Ascending aorta (tissue), 2 donors: Measurements from ENCODE around the gene RRP8. TPM values are rescaled to one million over a fixed set of nuclear protein-coding genes. Genes with fewer than 3 reads are reported as not detected.

Experiments
- DNase-seq, 2 donors: peaks; one replicate each; pipeline ENCODE4 v3.0.0-alpha.2; 2019; ENCODE audit warnings: low spot score in 2 of 2
- H3K27ac ChIP-seq, 2 donors: fragments of 200-600 bp; sonication (generic); one replicate each; pipeline ENCODE4 v1.5.1; 2016 to 2017; ENCODE audit warnings: mild to moderate bottlenecking in 1 of 2
- H3K27me3 ChIP-seq: fragments of 200-600 bp; sonication (generic); one replicate; pipeline ENCODE4 v1.5.1; 2017
- H3K36me3 ChIP-seq, 2 donors: fragments of 200-600 bp; sonication (generic); one replicate each; pipeline ENCODE4 v1.5.1; 2016
- H3K4me1 ChIP-seq, 2 donors: fragments of 200-600 bp; sonication (generic); one replicate each; pipeline ENCODE4 v1.5.1; 2016 to 2017; ENCODE audit warnings: mild to moderate bottlenecking in 1 of 2
- H3K4me3 ChIP-seq, 2 donors: fragments of 200-600 bp; sonication (generic); one replicate each; pipeline ENCODE4 v1.5.1; 2016 to 2017; ENCODE audit warnings: mild to moderate bottlenecking in 1 of 2
- H3K9me3 ChIP-seq, 2 donors: fragments of 200-600 bp; sonication (generic); one replicate each; pipeline ENCODE4 v1.5.1; 2016
- intact Hi-C: fragments of 100-400 bp; cut with DNase I; formaldehyde crosslinking; loops from one replicate; pipeline ENCODE4 v1.15.1; 2023
- total RNA-seq: library from RNA; depleted of rRNA; stranded (reverse); fragments of >200 nt; gene quantifications from one replicate; pipeline ENCODE4 v1.1.0, GENCODE V29; 2016
- TF ChIP-seq, protein P1 (sequence below), 3 experiments: fragments of 200-600 bp in 2 of 3; fragments of 450-650 bp in 1 of 3; sonication (generic) in 2 of 3; IDR thresholded peaks; one replicate each; pipeline ENCODE4 v1.5.1; 2016 to 2019; ENCODE audit warnings: antibody characterized with exemption in 3 of 3, mild to moderate bottlenecking in 1 of 3, moderate library complexity in 1 of 3

The RRP8 gene
- total RNA-seq, 1 donor from 2014 or later = 9.2 TPM

DNA sequence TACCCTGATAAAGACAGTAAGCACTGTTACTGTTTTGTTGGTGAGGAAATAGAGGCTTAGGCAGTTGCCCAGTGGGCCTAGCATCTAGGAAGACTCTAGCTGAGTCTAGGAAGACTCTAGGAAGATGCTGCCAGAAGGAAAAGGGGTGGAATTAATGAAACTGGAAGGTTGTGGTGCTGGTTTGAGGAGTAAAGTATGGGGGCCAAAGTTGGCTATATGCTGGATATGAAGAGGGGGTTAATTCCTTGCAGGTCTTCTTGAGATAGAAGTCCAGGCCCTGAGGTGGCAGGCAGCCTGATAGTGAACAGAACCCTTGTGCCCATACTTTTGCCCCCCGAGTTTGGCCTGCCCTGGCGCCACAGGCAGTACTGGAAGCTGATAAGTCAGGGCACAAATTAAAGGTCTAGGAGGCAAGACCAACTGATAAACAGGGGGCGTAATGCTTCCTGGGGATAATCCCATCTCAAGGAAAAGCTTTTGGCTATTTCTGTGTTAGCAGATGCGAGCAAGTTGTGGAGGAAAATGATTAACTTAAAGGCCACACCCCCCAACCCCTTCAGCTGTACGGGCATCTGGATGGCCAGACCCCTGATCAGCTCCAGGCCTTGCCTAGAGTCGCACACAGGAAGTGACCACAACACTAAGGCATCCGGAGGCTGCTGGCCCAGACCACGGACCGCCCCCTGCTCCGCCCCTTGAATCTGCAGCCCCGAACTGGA is 3.2 kb upstream of the RRP8 start:
- no peaks in the 10 kb centered on the region for H3K27me3 ChIP-seq
- peak; percentile 83 to 98 for DNase-seq
- intact Hi-C loops = loop anchor here (2.0 to 10.0 kb wide), 2 partner anchors 132 to 1378 kb away; partner anchors contain the start of gene EIF3F
- TF ChIP-seq, protein P1, sequence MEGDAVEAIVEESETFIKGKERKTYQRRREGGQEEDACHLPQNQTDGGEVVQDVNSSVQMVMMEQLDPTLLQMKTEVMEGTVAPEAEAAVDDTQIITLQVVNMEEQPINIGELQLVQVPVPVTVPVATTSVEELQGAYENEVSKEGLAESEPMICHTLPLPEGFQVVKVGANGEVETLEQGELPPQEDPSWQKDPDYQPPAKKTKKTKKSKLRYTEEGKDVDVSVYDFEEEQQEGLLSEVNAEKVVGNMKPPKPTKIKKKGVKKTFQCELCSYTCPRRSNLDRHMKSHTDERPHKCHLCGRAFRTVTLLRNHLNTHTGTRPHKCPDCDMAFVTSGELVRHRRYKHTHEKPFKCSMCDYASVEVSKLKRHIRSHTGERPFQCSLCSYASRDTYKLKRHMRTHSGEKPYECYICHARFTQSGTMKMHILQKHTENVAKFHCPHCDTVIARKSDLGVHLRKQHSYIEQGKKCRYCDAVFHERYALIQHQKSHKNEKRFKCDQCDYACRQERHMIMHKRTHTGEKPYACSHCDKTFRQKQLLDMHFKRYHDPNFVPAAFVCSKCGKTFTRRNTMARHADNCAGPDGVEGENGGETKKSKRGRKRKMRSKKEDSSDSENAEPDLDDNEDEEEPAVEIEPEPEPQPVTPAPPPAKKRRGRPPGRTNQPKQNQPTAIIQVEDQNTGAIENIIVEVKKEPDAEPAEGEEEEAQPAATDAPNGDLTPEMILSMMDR (IDR thresholded peaks at IDR 0.05) = no peak
- H3K4me3 ChIP-seq = peak overlapping the region; percentile 64 to 92
- peak overlapping the region; percentile 95 to 97 for H3K27ac ChIP-seq
- no peaks in the 10 kb centered on the region for H3K9me3 ChIP-seq
- H3K36me3 ChIP-seq = peaks cover 34 to 39% of the 10 kb centered on the region in 2 donors
- peaks cover 30 to 50% of the 10 kb centered on the region in 2 donors for H3K4me1 ChIP-seq

DNA sequence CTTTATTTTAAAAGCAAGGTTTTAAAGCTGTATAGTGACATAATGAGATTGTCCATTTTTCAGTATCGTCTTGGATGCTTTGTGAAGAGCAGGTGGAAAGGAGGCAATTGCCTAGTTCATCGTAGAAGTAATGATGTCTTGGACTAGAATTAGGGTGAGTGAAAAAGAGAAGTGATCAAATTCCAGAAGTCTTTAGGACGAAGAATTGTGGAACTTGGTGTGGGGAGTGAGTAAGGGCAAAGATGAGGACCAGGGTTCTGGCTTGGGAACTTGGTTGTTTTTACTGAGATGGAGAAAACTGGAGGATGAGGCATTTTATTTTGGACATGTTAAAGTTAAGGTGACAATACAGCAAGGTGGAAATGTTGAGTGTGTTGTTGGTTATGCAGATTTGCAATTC is 1.4 kb upstream of the RRP8 start:
- Histone ChIP-seq H3K27ac (peak overlapping the region; percentile 95 to 97), H3K4me1 (peaks cover 30 to 42% of the 10 kb centered on the region in 2 donors), H3K27me3 (no peaks in the 10 kb centered on the region), H3K36me3 (peaks cover 35 to 37% of the 10 kb centered on the region in 2 donors), H3K9me3 (no peaks in the 10 kb centered on the region), H3K4me3 (peak overlapping the region; percentile 64 to 92)
- TF ChIP-seq, protein P1 (IDR thresholded peaks at IDR 0.05) = no peak
- no peak for DNase-seq
- intact Hi-C loops = loop anchor here (5.0 to 10.0 kb wide), 2 partner anchors 212 to 1380 kb away; partner anchors contain the start of genes EIF3F and SMPD1

DNA sequence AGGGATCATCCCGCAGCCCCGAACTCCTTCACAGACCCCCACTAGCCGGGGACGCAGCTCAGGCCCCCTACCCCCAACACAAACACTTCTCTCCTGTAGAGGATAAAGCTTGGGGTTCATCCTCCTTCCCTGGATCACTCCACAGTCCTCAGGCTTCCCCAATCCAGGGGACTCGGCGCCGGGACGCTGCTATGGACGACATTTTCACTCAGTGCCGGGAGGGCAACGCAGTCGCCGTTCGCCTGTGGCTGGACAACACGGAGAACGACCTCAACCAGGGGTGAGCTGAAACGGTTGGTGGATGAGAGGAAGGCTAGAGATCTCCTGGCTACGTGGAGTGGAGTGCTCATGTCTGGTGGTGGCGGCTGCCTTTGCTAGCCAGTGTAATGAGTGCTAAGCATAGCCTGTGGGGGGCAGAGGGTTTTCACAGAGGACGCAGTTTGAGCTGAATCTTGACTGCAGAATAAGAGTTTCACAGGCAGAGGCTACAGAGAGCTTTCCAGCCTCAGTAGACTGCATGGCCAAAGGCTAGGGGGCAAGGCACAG is 738 bp upstream of the RRP8 start:
- peak overlapping the region; percentile 64 to 92 for H3K4me3 ChIP-seq
- H3K4me1 ChIP-seq = peaks cover 30 to 40% of the 10 kb centered on the region in 2 donors
- peak overlapping the region; percentile 95 to 97 for H3K27ac ChIP-seq
- peak in 1 of 2 donors; percentile 77 for DNase-seq
- TF ChIP-seq, protein P1 (IDR thresholded peaks at IDR 0.05) = no peak
- H3K27me3 ChIP-seq = no peaks in the 10 kb centered on the region
- no peaks in the 10 kb centered on the region for H3K9me3 ChIP-seq
- H3K36me3 ChIP-seq = peaks cover 35 to 37% of the 10 kb centered on the region in 2 donors
- intact Hi-C loops = loop anchor here (5.0 to 10.0 kb wide), 2 partner anchors 212 to 1381 kb away; partner anchors contain the start of genes EIF3F and SMPD1

DNA sequence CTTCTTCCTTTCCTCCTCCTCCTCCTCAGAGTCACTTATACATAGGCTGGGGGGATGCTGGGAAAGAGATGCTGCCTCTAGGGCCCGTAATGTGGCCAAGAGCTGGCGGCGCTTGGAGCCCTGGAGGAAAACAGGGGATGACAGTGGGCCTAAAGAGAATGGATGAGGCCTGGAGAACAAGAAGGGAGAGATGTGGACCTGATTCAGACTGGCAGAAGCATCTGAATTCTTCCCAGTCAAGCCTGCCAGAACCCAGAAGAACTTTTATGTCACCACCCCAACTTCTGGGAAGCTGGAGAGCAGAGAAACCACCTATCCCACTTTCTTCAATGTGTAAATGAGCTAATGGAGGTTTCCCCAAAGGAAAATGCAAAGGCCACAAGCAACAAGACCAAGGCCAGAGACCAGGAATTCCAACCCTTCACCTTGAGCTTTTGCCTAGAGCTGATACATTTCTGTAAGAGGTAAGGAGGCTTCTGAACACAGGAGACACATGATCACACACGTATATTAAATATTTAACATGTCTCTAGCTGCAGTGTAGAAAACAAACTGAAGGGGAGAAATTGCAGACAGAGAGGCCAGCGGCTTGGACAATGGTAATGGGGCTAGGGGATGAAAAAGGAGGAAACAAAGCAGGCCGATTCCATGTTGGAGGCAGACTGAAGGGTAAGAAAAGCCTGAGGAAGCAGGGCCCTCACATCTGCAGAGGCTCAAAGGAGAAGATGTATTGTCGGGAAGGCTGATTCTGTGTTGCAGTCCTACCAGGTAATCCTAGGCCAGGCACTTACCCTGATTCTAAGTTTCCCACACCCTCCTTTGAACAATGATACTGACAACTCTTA is 1.1 kb downstream of the RRP8 start:
- Histone ChIP-seq H3K27ac (peak overlapping the region in 1 of 2 donors; percentile 95), H3K36me3 (peaks cover 26 to 32% of the 10 kb centered on the region in 2 donors), H3K27me3 (no peaks in the 10 kb centered on the region), H3K4me3 (peak overlapping the region; percentile 64 to 92), H3K4me1 (peaks cover 15 to 23% of the 10 kb centered on the region in 2 donors), H3K9me3 (no peaks in the 10 kb centered on the region)
- TF ChIP-seq, protein P1 (IDR thresholded peaks at IDR 0.05) = no peak
- intact Hi-C loops = loop anchor here (2.0 to 10.0 kb wide), 3 partner anchors 72 to 1382 kb away; partner anchors contain the start of genes EIF3F and SMPD1
- no peak for DNase-seq

DNA sequence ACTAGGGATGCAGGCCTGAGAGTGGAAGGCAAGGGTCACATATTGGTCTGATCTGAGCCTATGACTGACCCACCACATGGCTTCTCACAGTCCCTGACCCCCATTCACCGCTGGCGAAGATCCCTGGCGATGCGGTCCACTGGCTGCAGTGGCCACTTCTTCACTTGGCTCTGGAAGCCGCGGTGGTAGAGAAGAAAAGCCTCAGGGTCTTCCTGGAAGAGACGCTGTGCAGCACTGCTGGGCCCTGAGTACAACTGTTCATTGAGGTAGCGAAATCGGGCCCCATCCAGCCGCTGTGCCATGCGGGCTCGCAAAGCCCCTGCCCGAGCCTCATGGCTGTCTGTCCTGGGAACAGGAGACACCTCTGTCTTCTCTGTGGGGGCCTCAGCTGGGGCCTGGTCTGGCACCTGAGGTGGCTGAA is 2.4 kb downstream of the RRP8 start:
- TF ChIP-seq, protein P1 (IDR thresholded peaks at IDR 0.05) = no peak
- H3K9me3 ChIP-seq = no peaks in the 10 kb centered on the region
- peaks cover 26 to 33% of the 10 kb centered on the region in 2 donors for H3K36me3 ChIP-seq
- peaks cover 9 to 26% of the 10 kb centered on the region in 2 donors for H3K4me1 ChIP-seq
- no peak overlapping the region for H3K27ac ChIP-seq
- no peak overlapping the region for H3K4me3 ChIP-seq
- no peak for DNase-seq
- intact Hi-C loops = loop anchor here (5.0 to 10.0 kb wide), 2 partner anchors 209 to 1384 kb away; partner anchors contain the start of genes EIF3F and SMPD1
- no peaks in the 10 kb centered on the region for H3K27me3 ChIP-seq
